ENCODE results near the gene ZNF688.
"Not testable (repeated sequence)": the region's sequence is repeated elsewhere in the genome, so short reads cannot be mapped to it uniquely, and the experiment has no call there.

Gene ZNF688

DNA sequence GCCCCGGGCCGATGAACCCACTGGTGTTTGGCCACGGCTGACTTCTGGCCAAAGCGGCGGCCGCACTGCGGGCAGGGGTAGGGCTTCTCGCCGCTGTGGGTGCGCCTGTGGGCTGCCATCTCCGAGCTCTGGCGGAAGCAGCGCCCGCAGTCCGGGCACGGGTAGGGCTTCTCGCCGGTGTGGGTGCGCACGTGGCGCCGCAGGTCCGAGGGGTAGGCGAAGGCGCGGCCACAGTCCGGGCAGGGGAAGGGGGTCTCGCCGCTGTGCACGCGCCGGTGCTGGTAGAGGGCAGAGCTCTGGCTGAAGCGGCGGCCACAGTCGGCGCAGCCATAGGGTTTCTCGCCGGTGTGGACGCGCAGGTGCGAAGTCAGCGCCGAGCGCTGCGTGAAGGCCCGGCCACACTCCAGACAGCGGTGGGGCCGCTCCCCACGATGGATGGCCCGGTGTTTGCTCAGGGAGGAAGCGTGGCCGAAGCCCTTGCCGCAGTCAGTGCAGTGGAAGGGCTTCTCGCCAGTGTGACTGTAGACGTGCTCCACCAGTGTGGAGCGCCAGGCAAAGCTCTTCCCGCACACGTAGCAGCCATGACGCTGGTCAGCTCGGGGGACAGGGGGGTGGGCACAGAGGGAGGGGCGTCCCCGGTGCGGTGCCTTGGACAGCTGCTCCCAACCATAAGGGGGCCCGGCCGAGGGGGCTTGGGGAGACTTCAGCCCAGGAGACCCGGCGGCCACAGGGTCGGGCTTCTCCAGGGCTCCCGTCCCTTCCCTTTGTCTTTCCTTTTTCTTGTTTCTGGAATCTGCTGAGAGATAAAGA lies 16.0 kb downstream of the ZNF688 start:
- no peak for DNase-seq

DNA sequence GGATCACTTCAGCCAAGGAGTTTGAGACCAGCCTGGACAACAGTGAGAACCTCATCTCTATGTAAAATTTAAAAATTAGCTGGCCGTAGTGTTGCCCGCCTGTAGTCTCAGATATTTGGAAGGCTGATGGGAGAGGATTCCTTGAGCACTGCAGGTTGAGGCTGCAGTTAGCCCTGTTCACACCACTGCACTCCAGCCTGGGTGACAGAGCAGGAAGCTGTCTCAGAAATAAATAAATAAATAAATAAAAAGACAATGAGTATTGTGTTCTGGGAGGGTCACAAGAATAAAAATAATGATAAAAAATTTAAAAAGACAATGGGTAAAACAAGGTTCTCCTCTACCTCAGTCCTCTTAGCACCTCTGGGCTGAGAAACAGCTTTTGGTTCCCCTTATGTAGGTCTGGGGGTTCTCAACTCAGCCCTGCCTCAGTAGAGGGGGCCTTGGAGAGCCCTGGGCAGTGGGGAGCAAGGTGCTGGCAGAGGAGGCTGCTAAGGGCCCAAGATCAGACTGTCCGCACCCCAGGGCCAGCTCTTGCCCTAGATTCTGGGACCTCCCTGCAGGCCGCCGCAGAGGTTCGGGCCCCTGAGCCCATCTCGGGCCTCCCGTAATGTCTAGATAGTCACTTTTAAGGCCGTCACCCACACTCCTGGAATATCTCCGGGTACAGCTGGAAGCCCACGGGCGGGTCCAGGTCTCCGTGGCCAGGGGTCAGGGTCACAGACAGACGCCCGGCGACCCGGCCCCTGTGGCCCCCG lies 16.8 kb downstream of the ZNF688 start:
- DNase-seq = no peak

DNA sequence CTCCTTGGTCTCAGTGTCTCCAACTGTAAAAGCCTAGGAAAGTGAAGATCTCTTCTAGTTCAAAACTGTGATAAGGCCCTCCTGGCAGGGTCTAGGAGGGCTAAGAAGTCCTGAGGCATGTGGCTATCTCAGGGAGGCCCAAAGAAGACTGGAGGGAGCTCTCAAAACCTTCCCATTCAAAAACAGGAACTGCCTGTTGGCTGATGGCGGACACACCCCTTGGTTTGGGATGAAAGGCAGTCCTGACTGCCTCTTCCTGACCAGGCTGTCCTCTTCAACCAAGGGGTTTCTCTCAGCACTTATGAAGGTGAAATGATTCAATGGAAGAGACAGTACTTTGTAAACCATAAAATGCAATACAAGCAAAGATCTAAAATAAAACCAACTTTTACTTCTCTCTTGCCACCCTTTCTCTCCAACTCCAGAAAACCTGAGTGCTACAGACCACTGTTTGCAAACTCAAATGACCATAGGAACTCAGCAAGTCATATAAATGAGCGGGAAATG lies 18.1 kb downstream of the ZNF688 start:
- DNase-seq = no peak

DNA sequence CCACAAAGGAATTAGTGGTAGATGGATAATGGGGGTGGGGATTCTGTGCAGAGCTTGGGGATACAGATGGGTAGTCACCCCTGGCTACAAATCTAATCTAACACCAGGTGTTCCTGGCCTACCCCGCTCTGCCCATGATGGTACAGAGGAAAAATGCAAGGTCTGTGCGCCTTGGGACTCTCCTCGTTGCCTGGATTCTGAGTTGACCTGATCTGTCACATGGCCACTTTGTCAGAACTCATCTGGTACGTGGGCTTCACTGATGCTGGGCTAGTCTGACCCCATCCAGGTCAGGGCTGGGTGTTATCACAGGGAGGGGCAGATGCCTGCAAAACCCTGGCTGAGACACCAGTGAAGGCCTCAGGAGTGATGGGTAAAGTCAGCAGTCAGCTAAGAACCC lies 18.6 kb downstream of the ZNF688 start:
- no peak for DNase-seq

DNA sequence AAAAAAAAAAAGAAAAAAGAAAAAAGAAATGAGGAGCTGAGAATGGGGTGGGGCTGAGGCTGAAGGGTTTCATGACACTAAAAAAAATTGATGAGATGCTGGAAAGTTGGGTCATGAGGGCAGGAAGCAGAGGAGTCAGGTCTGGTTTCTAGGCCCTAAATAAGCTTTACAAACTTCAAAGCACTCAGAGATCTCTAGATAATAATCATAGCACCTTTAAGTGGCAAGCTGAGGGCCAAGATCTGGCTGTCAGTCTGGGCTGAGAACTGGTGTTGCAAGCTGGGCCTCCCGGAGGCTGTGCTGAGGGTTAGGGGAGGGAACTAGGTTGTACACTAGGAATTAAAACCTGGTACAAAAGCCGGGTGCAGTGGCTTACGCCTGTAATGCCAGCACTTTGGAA lies 19.7 kb downstream of the ZNF688 start:
- no peak for DNase-seq

- DNase-seq = peak; percentile 86
Observed at GRCh38 chr16:30548416-30549253, 22.9 kb downstream of the ZNF688 start.

- no peak for DNase-seq
Observed at GRCh38 chr16:30546115-30546514, 25.4 kb downstream of the ZNF688 start.

GRCh38 chr16:30543067-30543466 lies 28.4 kb downstream of the ZNF688 start:
- DNase-seq = no peak

GRCh38 chr16:30541502-30542329 lies 29.8 kb downstream of the ZNF688 start:
- DNase-seq = peak; percentile 45

GRCh38 chr16:30540916-30541464 lies 30.5 kb downstream of the ZNF688 start:
- DNase-seq = peak; percentile 60

DNA sequence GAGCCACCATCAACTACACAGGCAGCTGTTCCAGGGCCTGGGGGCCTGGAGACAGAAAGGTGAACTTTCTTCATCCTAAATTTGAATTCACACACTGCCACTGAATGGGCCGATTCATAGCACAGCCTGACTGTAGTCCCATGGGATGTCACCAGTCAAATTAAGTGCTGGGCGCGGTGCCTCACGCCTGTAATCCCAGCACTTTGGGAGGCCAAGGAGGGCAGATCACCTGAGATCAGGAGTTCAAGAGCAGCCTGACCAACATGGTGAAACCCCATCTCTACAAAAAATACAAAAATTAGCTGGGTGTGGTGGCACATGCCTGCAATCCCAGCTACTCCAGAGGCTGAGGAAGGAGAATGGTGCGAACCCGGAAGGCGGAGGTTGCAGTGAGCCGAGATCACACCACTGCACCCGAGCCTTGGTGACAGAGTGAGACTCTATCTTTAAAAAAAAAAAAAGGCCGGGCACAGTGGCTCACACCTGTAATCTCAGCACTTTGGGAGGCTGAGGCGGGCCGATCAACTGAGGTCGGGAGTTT lies 31.5 kb downstream of the ZNF688 start:
- not testable (repeated sequence) for DNase-seq

- no peak for DNase-seq
Observed at GRCh38 chr16:30539000-30539964, 32.2 kb downstream of the ZNF688 start.

DNA sequence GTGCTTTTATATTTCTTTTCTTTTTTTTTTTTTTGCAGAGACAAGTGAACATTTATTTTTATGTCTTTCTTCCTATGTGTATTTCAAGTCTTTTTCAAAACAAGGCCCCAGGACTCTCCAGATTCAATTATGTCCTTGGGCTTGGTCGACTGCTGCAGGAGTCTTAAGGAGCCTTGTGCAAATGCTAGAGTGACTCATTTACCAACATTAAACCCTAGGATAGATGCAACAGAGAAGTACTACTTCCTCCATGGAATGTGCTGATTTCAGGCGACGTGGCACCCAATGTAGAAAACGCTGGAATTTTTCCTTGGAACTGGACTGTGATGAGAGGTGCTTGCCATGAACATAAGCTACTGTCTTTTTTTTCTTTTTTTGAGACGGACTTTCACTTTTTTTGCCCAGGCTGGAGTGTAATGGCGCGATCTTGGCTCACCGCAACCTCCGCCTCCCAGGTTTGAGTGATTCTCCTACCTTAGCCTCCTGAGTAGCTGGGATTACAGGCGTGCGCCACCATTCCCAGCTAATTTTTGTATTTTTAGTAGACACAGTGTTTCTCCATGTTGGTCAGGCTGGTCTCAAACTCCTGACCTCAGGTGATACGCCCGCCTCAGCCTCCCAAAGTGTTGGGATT lies 35.0 kb downstream of the ZNF688 start:
- not testable (repeated sequence) for DNase-seq

DNA sequence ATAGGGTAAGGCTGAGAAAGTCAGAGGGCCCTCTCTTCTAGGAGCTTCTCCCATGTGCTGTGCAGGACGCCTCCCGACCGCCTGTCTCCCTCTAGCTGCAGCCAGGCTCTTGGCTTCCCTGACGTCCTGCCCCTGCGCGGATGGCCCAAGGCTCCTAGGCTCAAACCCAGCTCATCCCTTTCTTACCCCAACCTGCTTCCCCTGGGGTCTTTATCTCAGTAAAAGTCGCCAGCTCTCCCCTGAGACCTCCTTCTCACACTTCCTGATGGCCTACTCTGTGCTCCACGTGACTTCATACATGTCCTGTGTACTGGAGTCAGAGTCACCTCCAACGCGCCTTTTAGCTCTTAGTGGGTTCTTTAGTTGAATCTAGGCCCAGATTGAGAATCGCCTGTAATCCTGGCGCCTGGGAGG lies 35.7 kb downstream of the ZNF688 start:
- DNase-seq = peak; percentile 87

DNA sequence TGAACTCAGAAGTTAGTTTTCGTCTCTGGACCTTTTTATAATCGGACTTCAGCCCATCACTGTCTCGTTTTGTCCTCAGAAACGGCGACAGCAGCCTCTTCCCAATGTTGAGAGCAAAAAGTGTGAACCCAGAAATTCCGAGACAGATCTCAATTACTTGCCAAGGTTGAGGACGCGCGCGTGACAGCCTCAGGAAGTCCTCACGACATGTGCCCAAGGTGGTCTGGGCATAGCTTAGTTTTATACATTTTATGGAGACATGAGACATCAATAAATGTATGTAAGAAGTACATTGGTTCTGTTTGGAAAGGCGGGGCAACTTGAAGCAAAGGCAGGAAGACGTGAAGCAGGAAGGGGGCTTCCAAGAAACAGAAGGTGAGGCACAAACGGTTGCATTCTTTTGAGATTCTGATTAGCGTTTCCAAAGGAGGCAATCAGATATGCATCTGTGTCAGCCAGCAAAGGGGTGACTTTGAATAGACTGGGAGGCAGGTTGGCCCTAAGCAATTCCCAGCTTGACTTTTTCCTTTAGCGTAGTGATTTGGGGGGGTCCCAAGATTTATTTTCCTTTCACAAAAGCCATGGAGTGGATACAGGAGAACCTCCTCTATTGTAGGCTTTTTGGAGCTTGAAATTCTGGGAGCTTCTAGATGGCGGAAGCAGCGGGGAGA lies 36.3 kb downstream of the ZNF688 start:
- no peak for DNase-seq

- peak; percentile 89 for DNase-seq
Observed at GRCh38 chr16:30534368-30535105, 37.0 kb downstream of the ZNF688 start, which contains the start of gene ZNF747. TSS of gene ZNF747 (minus strand) at chr16:30534858. CDS start at chr16:30534679, 179 bp downstream.

GRCh38 chr16:30533748-30534367 lies 37.7 kb downstream of the ZNF688 start:
- peak; percentile 55 for DNase-seq

GRCh38 chr16:30533146-30533522 lies 38.4 kb downstream of the ZNF688 start:
- DNase-seq = no peak

Data from hematopoietic multipotent progenitor cell treated with erythropoietin and hydrocortisone succinate and interleukin-3 and kit ligand, for 8 days (in vitro differentiated cells).